Fibroblast of skin of scalp (primary cell): ENCODE measurements around the gene LMO1. TPM values are rescaled to one million over a fixed set of nuclear protein-coding genes. Genes with fewer than 3 reads are reported as not detected.

ENCODE experiments used
- DNase-seq: peaks from one replicate; pipeline ENCODE4 v3.0.0-alpha.2; 2013
- polyA plus RNA-seq, 2 experiments: library from polyadenylated mRNA; unstranded; fragments of 120-200 nt; gene quantifications; one replicate each; pipeline ENCODE4 v1.2.1, GENCODE V29; 2013; ENCODE audit not compliant: insufficient read length in 2 of 2

LMO1 gene
- polyA plus RNA-seq (2013, experiment 1 of 2; ENCODE audit: insufficient read length) = not detected
- 0.18 TPM for polyA plus RNA-seq (2013, experiment 2 of 2; ENCODE audit: insufficient read length)

DNA sequence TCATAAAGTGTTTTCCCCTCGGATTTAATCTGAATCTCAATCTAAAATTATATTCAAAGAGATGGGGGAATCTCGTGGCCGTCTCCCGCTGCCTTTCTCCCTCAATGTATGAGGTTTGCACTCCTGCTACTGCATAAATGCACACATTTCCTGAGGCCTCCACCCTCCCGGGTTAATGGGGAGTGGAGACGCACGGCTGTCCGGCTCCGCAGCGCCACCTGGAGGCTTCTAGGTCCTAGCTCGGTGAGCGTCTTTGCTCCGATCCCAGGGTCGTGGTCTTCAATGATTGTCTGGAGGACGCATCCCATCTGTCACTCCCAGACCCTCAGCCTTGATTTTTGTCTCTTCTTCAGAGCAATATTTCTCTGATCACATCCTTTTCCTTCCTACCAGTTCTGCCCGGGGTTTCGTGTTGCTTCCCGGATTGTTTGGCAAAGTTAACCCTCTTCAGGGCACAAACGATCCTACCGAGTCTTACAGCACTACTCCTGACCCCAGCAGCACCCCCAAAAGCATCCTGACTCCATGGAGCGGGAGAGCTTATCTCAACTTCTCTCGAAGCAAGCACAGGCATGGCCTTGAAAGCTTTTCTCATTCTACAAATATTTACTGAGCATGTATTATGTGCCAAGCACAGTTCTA lies at the start of gene LMO1:
Gene LMO1, minus strand, starts transcription at position 110 of the 642 bp plus-strand sequence. CDS start 516 bp downstream, outside the sequence.
- peak; percentile 73 for DNase-seq

DNA sequence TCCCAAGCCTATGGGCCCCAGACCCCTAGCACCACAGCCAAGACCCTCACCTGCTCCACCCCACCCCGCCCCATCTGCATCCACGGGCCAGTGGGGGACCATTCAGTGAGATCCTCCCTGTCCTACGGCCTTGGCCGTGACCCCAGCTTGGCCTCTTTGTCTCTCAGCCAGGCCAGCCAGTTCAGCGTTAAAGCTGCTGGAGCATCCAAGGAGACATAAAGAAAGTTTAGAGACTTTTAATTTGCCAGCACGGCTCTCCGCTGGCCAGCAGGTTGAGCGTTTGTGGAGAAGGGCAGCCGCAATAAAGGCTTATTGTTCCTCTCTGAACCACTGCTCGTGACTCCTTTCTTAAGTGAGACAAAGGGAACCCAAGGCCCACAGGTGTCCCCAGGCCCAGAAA lies 49.3 kb upstream of the LMO1 start:
- DNase-seq = no peak

DNA sequence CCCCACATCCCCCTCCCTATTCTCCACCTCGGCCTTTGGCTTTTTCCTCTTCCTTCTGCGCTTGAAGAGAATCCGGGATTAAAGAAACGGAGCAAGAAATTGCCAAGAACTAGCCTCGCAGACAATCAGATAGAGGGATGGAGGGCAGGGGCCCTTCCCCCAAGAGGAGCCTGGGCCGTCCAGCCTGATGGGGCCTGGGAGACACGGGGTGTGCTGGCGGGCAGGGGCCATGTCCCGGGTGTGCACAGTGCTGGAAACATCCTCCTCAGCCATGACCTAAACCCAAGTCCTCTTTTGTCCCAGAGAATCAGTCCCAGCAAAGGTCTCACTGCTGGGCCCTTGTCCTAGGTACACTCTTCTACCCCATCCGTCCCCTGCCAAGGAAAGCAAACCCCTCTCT lies 47.7 kb upstream of the LMO1 start:
- no peak for DNase-seq

DNA sequence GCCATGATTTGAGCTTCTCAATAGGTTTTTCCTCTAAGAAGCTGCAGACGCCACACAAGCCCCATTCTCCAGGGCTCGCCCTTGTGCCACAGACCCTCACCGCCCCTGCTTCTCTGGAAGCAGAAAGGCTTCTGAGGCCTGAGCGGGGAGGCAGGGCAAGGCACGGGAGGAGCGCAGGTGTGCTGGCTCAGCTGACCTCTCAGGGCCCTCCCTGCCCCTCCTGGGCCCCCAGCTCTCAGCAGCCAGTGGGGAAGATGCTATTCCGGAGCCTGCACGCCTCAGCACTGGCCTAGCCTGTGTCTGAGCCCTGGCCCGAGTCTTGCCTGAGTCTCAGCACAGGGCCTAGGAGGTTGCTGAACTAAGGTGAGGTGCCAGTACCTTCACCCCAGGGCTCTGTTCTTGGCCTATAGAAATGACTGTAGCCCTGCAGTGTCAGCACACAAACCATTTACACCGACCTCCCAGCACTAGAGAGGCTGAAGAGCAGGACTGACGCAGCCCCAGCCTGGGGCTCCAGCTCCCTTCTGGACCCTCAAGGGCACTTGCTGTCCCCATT lies 47.1 kb upstream of the LMO1 start:
- no peak for DNase-seq

DNA sequence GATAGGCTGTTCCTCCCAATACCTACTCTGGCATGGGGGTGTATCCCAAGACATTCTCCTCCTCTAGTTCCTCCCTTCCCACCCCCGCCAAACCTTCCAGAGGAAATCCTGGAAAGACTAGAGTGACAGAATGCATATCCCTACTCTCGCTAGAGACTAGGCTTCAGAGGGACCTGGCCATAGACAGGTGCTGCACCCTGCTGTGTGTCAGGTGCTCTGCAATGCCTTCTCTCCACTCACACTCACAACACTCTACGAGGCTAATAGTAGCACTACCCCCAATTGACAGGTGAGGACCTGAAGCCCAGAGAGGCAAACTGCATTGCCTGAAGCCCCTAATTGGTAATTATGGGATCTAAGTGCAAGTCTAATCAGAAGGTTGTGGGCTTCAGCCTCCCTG lies 46.2 kb upstream of the LMO1 start:
- DNase-seq = no peak

GRCh38 chr11:8309311-8309710 lies 45.6 kb upstream of the LMO1 start:
- no peak for DNase-seq

GRCh38 chr11:8307601-8308000 lies 43.9 kb upstream of the LMO1 start:
- no peak for DNase-seq

GRCh38 chr11:8301622-8302021 lies 37.9 kb upstream of the LMO1 start:
- no peak for DNase-seq

DNA sequence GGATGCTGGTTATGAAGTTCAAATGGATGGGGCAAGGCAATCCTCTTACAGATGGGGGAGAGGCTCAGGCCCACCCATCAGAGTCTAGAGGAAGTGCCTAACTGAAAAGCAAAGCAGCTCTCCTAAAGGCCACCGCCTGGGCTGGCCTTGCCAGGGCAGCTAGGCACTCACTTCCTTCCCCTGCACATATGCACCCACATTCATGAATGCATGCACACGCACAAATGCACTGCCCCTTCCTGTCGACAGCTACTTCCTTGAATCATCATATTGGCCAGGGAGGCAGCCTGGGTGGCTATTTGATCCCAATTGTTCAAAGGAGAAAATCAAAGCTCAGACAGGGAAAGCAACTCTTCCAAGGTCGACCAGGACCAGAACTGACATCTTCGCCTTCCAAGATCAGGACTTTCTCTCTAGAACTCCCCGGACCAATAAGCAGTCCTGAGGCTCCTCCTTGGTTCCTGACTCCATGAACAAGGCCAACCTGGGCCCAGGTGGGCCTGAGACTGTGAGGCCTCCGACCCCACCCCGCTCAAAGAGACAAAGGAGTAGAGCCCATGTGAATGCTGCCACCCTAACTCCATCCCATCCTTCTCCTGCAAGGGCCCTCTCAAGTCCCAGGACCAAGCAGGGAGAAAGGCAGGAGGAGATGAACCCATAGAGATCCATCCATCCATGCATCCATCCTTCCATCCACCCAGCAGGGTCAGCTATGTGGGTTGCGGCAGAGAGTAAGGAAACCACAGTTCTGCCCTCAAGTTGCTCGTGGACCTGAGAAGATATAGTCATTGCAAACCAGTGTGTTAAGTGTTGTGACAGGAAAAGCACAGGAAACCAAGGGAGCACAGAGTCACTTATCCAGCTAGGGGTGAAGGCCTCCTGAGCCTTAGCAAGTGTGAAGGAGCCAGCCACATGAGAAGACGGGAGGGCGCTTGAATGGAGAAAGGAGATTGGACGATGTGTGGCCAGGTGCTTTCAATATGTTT lies 35.4 kb upstream of the LMO1 start:
- no peak for DNase-seq

DNA sequence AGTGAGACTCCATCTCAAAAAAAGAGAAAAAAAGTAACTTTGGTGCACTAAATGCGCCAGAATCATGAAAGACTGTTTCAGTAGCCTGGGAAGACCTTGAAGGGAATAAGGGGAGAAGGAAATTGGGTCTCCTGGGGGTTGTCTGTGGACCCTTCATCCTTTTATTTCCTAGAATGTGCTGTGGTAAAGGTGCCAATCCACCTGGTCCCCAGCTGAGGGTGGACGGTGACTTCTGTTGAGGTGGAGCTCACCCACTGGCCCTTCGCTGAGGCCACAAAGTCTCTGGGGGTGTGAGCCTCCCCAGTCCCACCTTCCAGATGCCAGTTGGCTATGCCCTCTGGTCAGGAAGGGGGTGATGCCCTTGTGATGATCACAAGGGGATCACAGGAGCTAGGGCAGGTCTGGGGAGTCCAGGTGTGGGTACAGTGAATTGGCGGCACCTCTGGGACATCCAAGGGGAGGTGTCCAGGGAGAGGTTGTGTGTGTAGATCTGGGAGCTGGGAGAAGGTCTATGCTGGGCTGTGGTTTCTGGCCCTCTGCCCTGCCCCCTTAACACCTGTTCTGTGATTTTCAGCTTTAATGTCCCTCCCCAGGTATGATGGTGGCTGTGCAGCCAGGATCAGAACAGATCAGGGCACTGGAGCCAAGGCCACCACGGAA lies 34.2 kb upstream of the LMO1 start:
- DNase-seq = no peak

- no peak for DNase-seq
These were observed 33.2 kb upstream of the LMO1 start for GRCh38 chr11:8296872-8297271.

DNA sequence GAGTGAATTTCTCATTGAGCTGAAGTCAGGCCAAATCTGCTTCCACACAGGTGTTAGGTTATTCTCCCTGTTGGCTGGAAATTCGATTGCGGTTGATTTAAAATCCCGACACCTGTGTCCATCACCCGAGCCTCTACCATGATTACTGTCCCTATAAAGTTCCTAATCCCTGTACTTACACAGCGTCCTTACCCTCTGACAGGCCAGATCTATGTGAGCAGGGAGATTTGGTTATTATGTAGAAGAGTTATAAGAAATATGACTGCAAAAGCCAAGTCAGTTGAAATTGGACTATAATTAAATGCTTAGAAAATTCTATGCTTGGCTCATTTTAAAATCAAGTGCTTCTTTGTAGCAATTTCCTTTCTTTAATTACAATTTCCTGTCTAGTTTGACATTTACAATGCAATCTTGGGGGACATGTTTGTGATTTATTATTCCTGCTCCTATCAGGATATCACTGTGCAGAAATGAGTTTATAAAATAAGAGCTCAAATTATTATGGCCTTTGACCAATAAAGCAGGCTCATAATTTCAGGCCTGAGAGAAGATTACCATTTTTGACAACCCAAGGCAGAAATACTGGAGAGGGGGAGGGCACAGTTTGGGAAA lies 32.5 kb upstream of the LMO1 start:
- no peak for DNase-seq

DNA sequence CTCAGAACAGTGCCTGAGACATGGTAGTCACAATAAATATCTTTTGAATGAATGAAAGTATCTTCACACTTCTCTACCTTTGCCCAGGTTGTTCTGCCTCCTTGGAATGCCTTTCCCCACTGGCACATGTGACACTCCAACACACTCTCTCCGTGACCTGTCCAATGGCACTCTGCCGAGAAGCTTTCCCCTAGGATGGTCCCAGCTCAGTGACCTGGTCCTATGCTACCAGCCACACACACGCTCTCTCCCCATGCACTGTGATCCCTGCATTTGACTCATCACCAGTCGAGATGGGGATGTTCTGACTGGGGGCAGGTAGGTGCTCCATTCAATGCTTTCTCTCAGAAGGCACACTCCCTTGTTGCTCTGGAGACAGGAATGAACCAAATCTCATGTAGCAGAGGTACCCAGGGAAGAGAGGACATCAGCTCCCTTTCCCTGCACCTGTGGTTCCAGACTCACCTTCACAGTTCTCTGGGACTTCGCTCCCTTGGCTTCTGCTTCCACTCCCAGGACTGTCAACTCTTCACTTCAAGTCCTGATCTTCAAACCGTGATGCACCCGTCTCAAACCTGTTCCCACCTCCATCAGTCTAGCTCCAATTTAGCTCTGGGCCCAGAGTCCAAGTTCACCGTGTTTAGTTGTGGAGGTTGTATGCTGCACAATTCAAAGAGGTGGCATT lies 30.7 kb upstream of the LMO1 start:
- no peak for DNase-seq

GRCh38 chr11:8293171-8293570 lies 29.5 kb upstream of the LMO1 start:
- DNase-seq = no peak

GRCh38 chr11:8292351-8292750 lies 28.7 kb upstream of the LMO1 start:
- DNase-seq = no peak

DNA sequence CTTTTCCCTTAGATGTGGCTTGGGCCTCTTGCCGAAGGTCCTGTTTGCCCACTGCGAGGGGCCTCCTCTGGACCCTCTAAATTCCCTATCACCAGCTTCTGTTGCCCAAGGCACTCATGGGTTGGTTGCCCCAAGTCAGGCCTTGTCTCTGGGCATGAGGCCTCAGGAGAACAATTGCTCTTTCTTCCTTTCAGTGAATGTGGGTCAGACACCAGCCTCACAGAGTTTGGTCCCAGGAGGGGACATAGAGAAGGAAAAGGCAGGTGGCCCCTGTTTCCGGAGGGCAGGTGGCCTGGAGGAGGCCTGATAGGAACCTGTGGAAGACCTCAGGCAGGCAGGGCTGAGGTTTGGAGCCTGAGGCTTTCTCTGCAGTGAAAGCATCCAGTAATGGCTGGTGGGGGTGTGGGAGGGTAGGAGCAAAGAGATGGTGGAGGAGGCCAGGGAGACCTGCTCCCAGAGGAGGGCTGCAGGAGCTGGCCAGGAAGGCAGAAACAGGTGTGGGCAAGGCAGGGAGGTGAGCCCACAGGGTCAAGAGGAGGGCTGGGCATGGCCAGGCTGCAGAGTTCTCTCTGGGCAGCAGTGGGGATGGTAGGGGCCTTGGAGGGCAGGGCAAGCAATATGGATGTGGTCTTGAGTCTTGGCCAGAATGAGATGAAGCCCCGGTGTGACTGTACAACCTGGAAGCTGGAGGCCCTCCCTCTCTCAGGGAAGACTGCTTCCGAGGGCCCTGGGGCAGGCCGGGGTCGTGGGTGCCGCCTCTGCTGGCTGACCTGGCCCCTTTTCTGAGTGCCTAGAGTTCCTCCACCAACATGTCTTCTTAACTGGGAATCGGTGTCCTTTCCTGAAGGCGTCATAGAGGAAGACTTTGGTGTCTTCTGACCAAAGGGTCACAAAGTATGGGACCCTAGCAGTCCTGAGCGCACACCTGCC lies 28.0 kb upstream of the LMO1 start:
- DNase-seq = no peak

DNA sequence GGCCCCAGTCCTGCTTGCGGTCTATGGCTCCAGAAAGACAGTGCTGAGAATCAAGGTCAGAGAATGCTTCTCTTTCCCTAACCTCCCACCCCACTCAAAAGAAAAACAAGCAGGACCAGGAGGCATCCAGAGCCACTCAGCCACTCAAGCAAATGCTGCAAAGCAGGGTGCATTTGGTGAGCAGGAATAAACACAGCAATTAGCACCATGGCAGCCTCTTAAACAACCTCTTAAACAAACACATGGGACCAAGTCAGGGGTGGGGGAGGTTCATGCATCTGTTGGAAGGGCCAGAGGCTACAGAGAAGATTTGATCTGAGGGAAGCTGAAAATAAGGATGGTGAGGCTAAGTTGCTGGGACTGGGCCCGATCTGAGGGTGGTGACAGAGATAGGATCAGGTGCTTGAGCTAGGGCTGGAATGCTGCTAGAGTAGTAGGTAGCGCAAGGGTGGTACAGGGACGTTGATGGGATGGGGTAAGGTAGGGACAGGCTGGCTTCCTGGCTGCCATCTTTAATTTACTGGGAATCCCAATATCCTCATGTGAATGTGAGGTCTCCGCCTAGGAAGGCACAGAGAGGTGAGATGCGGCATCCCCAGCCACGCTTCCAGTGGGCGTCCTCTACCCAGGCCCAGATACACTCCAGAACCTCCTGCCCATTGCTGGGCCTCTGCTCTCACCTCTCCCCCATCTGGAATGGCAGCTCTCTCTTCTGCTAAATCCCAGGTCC lies 26.6 kb upstream of the LMO1 start:
- DNase-seq = no peak

- DNase-seq = no peak
These were observed 25.8 kb upstream of the LMO1 start for GRCh38 chr11:8289492-8289918.

GRCh38 chr11:8288824-8289491 lies 25.3 kb upstream of the LMO1 start:
- DNase-seq = no peak
